Chondrocyte (in vitro differentiated cells): ENCODE results near the gene DGKD. TPM values are rescaled to one million over a fixed set of nuclear protein-coding genes. Genes with fewer than 3 reads are reported as not detected.

Experiments used
- DNase-seq: peaks from one replicate; pipeline ENCODE4 v3.0.0; 2021; ENCODE audit warnings: mixed read lengths, low spot score
- H3K27ac Mint-ChIP-seq: one replicate; pipeline ENCODE4 v1.8.0; 2021; ENCODE audit warnings: mild to moderate bottlenecking, moderate library complexity, mixed read lengths; ENCODE audit not compliant: unreplicated experiment
- H3K27me3 Mint-ChIP-seq: 2 replicates; pipeline ENCODE4 v1.8.0; 2021; ENCODE audit warnings: low read depth, mixed read lengths
- H3K36me3 Mint-ChIP-seq: 2 replicates; pipeline ENCODE4 v1.8.0; 2021; ENCODE audit warnings: low read depth, mixed read lengths
- H3K4me1 Mint-ChIP-seq: 2 replicates; pipeline ENCODE4 v1.8.0; 2021; ENCODE audit warnings: low read depth, mild to moderate bottlenecking, mixed read lengths
- H3K4me3 Mint-ChIP-seq: one replicate; pipeline ENCODE4 v1.8.0; 2021; ENCODE audit warnings: mild to moderate bottlenecking, moderate library complexity, mixed read lengths; ENCODE audit not compliant: unreplicated experiment
- H3K9me3 Mint-ChIP-seq: 2 replicates; pipeline ENCODE4 v1.8.0; 2021; ENCODE audit warnings: low read depth, mixed read lengths
- CTCF ChIP-seq: fragments of 200-600 bp; sonication (generic); IDR thresholded peaks from 2 replicates; pipeline ENCODE4 v1.5.0; 2021; ENCODE audit warnings: antibody characterized with exemption, mild to moderate bottlenecking, moderate library complexity
- total RNA-seq: library from RNA; stranded (reverse); gene quantifications from 3 replicates; pipeline ENCODE4 v1.2.1, GENCODE V29; 2021

The DGKD gene
- total RNA-seq, 1 donor from 2014 or later, result 66.3 TPM

- H3K4me3 Mint-ChIP-seq, result no peak overlapping the region
- H3K27me3 Mint-ChIP-seq, result peaks cover 9% of the 10 kb centered on the region
- no peak overlapping the region for H3K27ac Mint-ChIP-seq
- H3K4me1 Mint-ChIP-seq, result no peaks in the 10 kb centered on the region
- TF ChIP-seq CTCF, result no peak
- DNase-seq, result peak; percentile 4
- H3K36me3 Mint-ChIP-seq, result no peaks in the 10 kb centered on the region
- no peaks in the 10 kb centered on the region for H3K9me3 Mint-ChIP-seq
These were observed 29.0 kb upstream of the DGKD start for GRCh38 chr2:233325256-233325655.

DNA sequence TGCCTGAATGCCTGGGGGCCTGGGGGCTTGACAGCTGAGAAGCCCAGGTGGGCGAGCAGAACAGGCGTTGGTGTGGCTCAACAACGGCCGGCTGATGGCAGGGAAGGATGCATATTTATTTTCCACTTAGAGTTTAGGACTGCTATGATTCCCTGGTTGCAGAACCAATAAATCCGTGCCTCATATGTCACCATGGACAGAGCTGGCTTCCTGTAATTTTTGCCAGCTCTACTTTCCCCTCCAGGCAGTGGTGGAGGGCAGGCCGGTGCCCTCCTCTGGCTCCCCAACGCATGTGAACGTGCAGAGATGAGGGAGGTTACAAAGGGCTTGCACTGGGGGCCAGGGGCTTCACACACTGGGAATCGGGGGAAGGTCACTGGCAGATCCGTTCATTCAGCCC is 28.5 kb upstream of the DGKD start:
- Mint-ChIP-seq H3K4me1 (no peaks in the 10 kb centered on the region), H3K4me3 (no peak overlapping the region), H3K9me3 (no peaks in the 10 kb centered on the region), H3K27ac (no peak overlapping the region), H3K27me3 (peaks cover 9% of the 10 kb centered on the region), H3K36me3 (no peaks in the 10 kb centered on the region)
- DNase-seq, result peak; percentile 47
- no peak for TF ChIP-seq CTCF

- Mint-ChIP-seq H3K27ac (no peak overlapping the region), H3K9me3 (no peaks in the 10 kb centered on the region), H3K4me1 (no peaks in the 10 kb centered on the region), H3K27me3 (peaks cover 4% of the 10 kb centered on the region), H3K4me3 (no peak overlapping the region), H3K36me3 (no peaks in the 10 kb centered on the region)
- no peak for TF ChIP-seq CTCF
- peak; percentile 64 for DNase-seq
These were observed 27.8 kb upstream of the DGKD start for GRCh38 chr2:233326500-233326899.

DNA sequence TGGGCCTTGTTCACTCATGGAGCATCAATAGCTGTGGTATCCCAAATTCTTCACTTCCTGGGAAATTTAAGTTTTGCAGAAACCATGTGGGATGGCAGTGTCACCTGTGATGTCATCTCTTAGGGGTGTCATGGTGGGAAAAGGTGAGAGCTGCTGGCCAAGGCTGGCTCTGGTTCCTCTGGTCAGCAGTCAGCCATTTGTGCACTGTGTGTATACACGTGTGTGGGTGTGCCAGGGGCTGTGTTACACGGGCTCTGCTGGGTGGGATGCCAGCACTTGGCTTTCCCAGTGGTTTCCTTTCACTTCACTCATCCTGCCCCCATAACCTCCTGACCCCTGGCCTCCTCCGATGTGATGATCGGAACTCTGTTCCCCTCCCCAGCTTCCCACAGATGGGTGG is 25.4 kb upstream of the DGKD start:
- no peak for TF ChIP-seq CTCF
- DNase-seq, result peak; percentile 39
- no peaks in the 10 kb centered on the region for H3K36me3 Mint-ChIP-seq
- H3K27me3 Mint-ChIP-seq, result peaks cover 4% of the 10 kb centered on the region
- no peaks in the 10 kb centered on the region for H3K4me1 Mint-ChIP-seq
- H3K9me3 Mint-ChIP-seq, result no peaks in the 10 kb centered on the region
- H3K4me3 Mint-ChIP-seq, result no peak overlapping the region
- H3K27ac Mint-ChIP-seq, result no peak overlapping the region

DNA sequence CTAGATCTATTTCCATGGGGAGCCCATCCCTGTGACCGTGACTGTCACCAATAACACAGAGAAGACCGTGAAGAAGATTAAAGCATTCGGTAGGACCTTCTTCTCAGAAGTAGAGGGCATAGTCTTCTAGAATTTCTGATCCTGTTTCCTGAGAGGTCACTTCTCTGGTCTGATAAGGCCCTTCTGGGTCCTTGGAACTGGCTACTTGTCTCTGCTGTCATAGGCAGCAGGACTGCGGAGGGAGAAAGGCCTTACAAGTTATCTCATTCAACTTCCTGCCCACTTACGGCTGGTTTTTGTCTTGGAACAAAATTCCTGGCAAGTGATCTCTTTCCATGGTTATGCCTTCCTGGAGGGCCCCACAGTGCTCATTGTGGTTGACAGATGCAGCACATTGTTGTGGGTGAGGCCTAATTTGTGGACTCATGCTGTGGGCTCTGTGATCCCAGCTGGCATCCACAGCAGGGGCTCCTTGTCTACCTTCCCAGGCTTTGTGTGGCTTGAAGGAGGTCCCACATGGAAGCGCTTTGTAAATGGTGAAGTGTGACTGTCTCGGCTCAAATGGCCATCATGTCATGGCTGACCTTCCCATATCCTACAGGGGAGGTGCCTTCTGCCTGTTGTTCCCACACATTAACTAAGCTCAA is 24.7 kb upstream of the DGKD start:
- Mint-ChIP-seq H3K9me3 (no peaks in the 10 kb centered on the region), H3K27ac (no peak overlapping the region), H3K4me3 (no peak overlapping the region), H3K4me1 (no peaks in the 10 kb centered on the region), H3K27me3 (no peaks in the 10 kb centered on the region), H3K36me3 (no peaks in the 10 kb centered on the region)
- no peak for TF ChIP-seq CTCF
- DNase-seq, result no peak
